Fibroblast of lung (primary cell): ENCODE results near the gene PAIP2.

Experiments
- CTCF ChIP-seq, 2 donors: IDR thresholded peaks in 1 of 2; conservative IDR thresholded peaks in 1 of 2; 1 replicate in 1 of 2; 2 replicates in 1 of 2; pipeline ENCODE4 v1.5.1; 2011 to 2012; ENCODE audit warnings: low read length in 2 of 2, control low read depth in 1 of 2, inconsistent platforms in 1 of 2, low read depth in 1 of 2, mild to moderate bottlenecking in 1 of 2
- EZH2 ChIP-seq: IDR thresholded peaks from 2 replicates; pipeline ENCODE4 v1.5.1; 2012; ENCODE audit warnings: low read length, control low read depth, mild to moderate bottlenecking; ENCODE audit errors: missing control alignments

DNA sequence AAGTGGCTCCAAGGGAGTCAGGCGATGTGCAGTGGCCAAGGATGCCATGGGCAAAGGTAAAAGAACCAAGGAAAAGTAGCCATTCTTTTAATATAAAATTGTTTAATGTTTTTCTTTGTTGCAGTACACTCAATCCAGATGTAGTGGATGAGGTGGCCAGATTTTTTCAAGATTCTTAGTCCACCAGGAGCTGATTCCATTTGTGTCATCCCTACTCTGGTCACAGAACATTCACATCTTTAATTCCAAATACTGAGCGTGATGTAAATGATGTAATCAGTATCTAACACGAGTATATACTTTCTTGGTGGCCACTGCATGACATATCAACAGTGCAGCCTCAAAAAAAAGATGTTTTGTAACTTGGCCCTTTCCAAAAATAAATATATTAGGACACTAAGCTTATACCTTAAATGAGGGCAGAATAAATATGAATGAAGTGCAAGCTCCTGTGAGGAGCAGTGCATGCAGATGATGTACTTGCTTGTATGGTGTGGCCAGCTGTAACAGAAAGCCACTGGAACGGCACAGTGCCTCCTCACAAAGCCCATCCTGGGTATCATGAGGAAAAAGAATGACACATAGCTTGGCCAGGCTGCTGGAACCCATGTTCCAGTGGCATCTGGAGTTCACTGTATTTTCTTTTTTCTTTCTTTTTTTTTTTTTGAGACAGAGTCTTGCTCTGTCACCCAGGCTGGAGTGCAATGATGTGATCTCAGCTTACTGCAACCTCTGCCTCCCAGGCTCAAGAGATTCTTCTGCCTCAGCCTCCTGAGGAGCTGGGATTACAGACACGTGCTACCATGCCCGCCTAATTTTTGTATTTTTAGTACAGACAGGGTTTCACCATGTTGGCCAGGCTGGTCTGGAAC, 68.7 kb downstream of the PAIP2 start:
- TF ChIP-seq CTCF (conservative IDR thresholded peaks at IDR 0.05 in 1 of 2, IDR thresholded peaks at IDR 0.05 in 1 of 2; ENCODE audit: low read depth in 1 of 2, low read length in 2 of 2) (no peak), EZH2 (no peak)
